GM15510 (cell line): Measurements from ENCODE around the gene ARHGEF40.

Experiments used
- POLR2A ChIP-seq: IDR thresholded peaks from 3 replicates; pipeline ENCODE4 v1.6.1; 2011; ENCODE audit warnings: borderline replicate concordance; ENCODE audit not compliant: insufficient read length; ENCODE audit errors: extremely low read depth

Gene ARHGEF40

GRCh38 chr14:21053184-21054122, 16.7 kb upstream of the ARHGEF40 start:
- no peak for TF ChIP-seq POLR2A

GRCh38 chr14:21054123-21054767, 15.9 kb upstream of the ARHGEF40 start:
- TF ChIP-seq POLR2A = no peak

GRCh38 chr14:21054768-21055145, 15.3 kb upstream of the ARHGEF40 start:
- TF ChIP-seq POLR2A = no peak

GRCh38 chr14:21055432-21056117, 14.5 kb upstream of the ARHGEF40 start:
- TF ChIP-seq POLR2A = no peak

- TF ChIP-seq POLR2A = no peak
Measured at GRCh38 chr14:21056520-21057163, 13.5 kb upstream of the ARHGEF40 start.

GRCh38 chr14:21057803-21058675, 12.1 kb upstream of the ARHGEF40 start, which contains the start of gene RNASE8:
Gene RNASE8 (plus strand): TSS chr14:21057822. CDS start chr14:21057893, 71 bp downstream.
- no peak for TF ChIP-seq POLR2A

GRCh38 chr14:21058903-21059302, 11.2 kb upstream of the ARHGEF40 start:
- TF ChIP-seq POLR2A = no peak

- TF ChIP-seq POLR2A = no peak
Measured at GRCh38 chr14:21059842-21060613, 10.1 kb upstream of the ARHGEF40 start.

- TF ChIP-seq POLR2A = no peak
Measured at GRCh38 chr14:21060614-21061346, 9.3 kb upstream of the ARHGEF40 start.

GRCh38 chr14:21061347-21061668, 8.8 kb upstream of the ARHGEF40 start:
- no peak for TF ChIP-seq POLR2A

- no peak for TF ChIP-seq POLR2A
Measured at GRCh38 chr14:21063479-21063878, 6.6 kb upstream of the ARHGEF40 start.

GRCh38 chr14:21066882-21067502, 3.1 kb upstream of the ARHGEF40 start:
- no peak for TF ChIP-seq POLR2A
